GM19395 (cell line): ENCODE data around the gene PFDN2.

ENCODE experiments used
- ATAC-seq: cut with Tn5 transposase; IDR thresholded peaks from one replicate; pipeline ENCODE4 v1.9.1; 2021; ENCODE audit warnings: mild to moderate bottlenecking, moderate library complexity; ENCODE audit not compliant: unreplicated experiment

Gene PFDN2, protein sequence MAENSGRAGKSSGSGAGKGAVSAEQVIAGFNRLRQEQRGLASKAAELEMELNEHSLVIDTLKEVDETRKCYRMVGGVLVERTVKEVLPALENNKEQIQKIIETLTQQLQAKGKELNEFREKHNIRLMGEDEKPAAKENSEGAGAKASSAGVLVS

DNA sequence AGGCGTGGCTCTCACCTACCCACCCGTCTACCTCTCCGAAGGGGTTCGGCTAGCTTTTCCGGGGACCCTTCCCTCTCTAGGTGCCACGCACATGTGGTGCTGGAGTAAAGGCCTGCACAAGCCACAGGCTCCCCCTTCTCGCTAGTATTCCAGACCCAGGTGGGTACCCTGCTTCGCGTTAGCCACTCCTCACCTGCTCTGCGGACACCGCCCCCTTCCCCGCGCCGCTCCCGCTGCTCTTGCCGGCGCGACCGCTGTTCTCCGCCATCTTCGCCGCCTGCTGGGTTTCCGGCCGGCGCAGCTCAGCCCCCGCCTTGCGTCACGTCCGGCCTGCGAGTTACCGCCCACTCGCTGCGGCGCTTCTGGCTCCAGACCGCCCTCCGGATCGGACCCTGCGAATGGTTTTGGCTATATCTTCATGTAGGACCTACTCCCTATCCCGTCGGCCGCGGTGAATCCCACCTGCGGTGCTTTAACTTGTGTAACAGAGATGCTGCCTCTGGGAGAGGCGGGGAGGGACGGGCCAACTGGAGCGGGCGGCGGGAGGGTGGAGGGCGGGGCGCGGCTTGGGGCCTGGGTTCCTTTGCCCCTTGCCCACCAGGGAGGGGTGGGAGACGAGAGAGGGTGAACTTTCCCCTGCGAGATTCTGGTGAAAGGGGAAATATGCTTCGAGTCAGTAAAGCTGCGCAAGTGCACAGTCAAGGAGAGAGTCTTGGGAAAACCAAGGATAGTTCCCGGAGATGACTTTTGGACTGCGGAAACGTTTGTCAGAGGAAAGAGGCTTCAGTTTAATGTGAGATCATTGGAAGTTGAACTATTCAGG lies at the start of gene PFDN2, which contains the start of gene NIT1:
TSS of gene PFDN2 (minus strand) at position 279 of the 823 bp plus-strand sequence. CDS start at position 268, 11 bp downstream.
TSS of gene NIT1 (plus strand) at position 347 of the 823 bp plus-strand sequence. CDS start at position 419, 72 bp downstream.
- ATAC-seq, result peak; percentile 81

DNA sequence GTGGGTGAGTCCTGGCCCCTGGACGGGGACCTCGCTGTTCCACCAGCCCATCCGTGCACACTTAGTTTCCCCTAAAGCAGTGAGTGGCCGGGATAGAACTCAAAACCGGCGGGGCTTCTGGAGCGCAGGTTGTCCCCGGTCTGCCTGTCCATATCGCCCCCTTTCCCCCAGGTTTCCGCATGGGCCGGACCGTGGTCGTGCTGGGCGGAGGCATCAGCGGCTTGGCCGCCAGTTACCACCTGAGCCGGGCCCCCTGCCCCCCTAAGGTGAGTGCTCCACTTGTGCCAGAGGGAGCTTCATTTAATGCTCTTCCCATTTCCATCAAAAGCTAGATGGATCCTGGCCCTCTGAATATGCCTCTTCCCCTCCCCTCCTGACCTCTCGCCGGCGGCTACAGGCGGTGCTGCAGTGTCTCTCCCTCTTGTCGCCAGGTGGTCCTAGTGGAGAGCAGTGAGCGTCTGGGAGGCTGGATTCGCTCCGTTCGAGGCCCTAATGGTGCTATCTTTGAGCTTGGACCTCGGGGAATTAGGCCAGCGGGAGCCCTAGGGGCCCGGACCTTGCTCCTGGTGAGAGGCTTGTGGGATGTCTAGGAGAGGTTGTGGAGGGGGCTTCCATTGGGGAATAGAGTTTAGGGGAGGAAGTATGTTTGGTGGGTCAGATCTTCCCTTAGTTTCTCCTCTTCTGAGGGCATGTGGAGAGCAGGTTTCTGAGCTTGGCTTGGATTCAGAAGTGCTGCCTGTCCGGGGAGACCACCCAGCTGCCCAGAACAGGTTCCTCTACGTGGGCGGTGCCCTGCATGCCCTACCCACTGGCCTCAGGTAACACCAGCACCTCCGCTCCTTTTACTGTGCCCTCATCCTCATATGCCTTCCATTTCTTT lies 49.1 kb upstream of the PFDN2 start:
- peak; percentile 9 for ATAC-seq

DNA sequence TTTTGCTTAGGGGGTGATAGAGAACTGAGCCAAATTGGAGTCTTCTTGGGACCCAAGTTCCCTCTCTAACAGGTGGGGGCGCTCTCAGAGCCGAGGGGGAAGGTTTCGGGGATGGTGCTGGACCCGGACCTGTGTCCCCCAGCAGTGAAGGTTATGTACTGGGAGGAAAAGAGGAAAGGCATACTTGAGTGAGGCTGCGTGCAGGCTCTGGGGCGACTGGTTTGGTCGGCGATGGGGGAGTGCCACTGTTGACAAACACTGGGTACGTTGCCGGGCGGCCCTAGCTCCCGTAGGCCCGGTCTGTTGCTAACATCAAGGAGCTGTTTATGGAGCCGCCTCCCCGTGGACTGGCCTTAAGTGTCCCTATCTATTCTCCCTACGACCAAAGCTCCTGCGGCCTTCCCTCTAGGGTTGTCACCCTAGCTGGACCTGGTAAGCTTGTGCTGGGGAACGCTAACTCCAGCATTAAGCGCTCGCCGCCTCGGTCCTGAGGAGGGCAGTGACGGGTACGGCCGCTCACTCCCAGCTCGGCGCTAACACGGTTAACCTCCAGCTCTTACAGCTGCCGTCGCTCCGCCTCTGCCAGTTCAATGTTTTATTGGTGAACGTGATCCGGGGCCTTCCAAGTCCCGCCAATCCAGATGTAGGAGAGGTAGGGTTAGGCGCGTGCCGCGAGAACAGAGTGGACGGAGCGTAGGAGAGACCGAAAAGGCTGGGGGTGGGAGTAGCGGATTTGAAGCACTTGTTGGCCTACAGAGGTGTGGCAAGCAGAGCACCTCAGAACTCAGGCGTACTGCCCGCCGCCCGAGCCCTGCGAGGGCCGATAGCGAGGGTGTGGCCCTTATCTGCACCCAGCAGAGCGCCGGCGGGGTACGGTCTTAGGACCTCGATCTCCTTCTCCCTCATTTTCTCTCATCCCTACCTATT lies 48.2 kb upstream of the PFDN2 start, which contains the start of gene PPOX:
TSS of gene PPOX (plus strand) at position 685 of the 927 bp plus-strand sequence. CDS start 422 bp downstream, outside the sequence.
- peak; percentile 91 for ATAC-seq

DNA sequence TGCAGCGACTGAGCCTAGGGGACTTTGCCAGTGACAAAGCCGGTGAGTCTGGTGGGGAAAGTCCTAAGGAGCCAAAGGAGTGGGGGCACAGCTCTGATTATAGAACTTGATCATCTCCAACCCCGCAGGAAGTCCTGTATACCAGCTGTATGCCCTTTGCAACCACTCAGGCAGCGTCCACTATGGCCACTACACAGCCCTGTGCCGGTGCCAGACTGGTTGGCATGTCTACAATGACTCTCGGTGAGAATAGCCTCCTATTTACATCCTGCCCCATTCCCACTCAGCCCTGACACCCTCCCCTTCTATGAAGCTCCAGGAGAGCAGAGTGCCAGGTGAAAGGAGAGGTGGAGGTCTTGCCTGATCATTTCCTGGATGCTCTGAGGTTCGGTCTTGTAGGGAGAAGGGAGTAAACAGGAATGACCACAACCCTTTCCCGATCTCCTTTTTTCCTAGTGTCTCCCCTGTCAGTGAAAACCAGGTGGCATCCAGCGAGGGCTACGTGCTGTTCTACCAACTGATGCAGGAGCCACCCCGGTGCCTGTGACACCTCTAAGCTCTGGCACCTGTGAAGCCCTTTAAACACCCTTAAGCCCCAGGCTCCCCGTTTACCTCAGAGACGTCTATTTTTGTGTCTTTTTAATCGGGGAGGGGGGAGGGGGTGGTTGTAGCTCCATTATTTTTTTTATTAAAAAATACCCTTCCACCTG lies 47.2 kb upstream of the PFDN2 start:
- no peak for ATAC-seq

DNA sequence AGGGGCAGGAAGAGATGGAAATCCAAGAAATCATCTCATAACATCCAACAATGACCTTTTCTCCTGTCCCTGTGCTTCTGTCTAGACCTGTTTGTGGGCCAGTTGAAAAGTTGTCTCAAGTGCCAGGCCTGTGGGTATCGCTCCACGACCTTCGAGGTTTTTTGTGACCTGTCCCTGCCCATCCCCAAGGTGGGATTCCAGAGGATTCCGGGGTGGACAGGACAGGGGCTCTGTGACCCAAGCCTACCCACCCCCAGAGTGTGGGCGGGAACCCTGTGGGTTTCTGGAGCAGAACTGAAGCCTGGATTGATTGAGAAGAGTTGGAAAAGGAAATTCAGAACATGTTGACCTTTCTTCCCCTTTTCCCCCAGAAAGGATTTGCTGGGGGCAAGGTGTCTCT lies 46.0 kb upstream of the PFDN2 start:
- no peak for ATAC-seq

DNA sequence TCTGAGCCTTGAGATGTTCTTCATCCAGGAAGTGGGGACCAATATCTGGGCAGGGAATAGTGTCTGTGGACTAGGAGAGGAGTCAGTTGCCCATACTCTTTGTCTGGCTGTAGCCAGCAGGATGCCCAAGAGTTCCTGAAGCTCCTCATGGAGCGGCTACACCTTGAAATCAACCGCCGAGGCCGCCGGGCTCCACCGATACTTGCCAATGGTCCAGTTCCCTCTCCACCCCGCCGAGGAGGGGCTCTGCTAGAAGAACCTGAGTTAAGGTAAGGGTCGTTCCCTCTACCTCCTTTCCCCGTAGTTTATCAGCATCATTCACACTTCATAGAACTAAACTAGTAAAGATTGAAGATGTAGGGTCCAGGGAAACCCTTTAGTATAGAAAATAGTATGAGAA lies 45.0 kb upstream of the PFDN2 start:
- no peak for ATAC-seq

DNA sequence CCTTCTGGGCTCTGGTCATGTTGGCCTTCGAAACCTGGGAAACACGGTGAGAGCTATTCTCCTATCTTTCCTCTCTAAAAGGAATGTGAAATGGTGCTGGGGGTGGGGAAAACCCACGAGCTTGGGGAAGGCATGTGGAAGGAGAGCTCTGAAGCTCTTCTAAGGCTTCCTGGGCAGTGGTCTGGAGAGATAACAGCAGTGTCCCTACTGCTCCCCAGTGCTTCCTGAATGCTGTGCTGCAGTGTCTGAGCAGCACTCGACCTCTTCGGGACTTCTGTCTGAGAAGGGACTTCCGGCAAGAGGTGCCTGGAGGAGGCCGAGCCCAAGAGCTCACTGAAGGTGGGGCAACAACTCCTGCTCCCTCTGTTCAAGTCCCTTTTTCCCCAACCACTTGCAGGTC lies 44.2 kb upstream of the PFDN2 start:
- no peak for ATAC-seq

DNA sequence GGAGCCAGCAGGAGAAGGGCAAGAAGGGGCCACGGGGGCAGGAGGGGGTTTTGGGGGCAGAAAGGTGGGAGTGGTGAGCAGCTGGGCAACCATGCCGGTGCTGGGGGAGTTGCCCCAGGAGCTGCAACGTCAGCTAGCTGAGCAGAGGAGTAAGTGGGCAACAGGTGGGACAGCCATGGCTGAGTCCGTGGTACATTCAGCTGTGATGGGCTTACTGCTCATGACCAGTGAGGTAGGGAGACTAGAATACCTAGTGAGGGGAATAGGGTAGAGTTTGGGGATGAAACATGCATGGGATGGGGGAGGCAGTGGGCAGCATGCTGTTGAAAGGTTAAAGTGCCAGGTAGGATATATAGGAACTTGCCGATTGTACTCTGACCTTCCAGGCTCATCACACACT lies 43.8 kb upstream of the PFDN2 start:
- ATAC-seq, result no peak

DNA sequence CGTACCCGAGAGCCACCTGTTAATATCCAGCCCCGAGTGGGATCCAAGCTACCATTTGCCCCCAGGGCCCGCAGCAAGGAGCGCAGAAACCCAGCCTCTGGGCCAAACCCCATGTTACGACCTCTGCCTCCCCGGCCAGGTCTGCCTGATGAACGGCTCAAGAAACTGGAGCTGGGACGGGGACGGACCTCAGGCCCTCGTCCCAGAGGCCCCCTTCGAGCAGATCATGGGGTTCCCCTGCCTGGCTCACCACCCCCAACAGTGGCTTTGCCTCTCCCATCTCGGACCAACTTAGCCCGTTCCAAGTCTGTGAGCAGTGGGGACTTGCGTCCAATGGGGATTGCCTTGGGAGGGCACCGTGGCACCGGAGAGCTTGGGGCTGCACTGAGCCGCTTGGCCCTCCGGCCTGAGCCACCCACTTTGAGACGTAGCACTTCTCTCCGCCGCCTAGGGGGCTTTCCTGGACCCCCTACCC lies 42.9 kb upstream of the PFDN2 start:
- ATAC-seq, result no peak

DNA sequence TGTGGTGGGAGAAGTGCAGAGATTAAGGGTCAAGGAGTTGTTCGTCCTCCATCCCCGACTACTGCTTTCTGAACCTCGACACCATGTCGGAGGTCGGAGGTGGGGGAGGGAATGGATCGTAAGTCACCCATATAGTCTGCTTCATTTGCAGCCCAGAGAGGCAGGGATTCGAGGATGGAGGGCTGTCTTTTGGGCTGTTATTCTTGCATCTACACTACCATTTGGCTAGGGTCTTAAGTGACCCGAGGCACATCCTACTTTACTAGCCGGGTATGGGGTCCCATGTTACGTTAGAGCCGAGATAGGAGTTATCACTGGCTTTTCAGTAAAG lies 42.0 kb upstream of the PFDN2 start:
- no peak for ATAC-seq

DNA sequence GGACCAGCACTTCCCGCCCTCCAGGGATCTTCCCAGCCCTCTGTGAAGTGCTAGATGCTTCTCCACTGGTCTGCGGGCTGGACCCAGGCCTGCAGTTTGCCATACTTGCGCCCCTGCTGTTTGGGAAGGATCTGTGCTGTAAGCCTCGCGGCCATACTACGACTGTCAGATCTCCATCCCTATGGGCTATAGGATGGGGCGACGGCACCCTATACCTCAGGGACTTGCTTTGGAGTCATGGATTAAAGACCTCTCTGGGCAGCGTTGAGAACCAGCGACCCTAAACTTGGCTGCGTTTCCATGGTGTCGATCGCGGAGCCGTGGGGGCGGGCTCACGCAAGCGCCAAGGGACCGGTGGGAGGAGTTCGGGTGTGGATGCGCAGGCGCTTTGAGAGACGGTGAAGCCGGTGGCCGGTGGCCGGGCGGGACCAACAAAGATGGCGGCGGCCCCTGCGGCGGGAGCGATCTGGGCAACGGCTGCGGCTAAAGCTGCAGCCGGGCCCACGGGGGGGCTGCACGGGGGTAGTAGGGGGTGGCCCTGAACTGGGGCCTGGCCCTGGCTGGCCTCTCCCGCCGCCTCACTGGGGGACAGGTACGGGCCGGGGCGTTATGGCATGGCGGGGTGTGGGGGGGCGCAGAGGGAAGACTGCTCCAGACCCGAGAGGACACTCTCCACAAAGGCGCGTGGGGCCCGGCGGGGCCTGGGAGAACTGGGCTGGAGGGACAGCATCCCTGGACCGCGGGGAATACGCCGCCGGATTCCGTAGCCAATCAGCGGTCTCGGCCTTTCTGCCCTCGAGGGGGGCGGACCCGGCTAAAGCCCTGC lies 41.5 kb upstream of the PFDN2 start, which contains the start of gene USP21:
TSS of gene USP21 (plus strand) at position 414 of the 826 bp plus-strand sequence. CDS start 1,141 bp downstream, outside the sequence.
- ATAC-seq, result peak; percentile 76

DNA sequence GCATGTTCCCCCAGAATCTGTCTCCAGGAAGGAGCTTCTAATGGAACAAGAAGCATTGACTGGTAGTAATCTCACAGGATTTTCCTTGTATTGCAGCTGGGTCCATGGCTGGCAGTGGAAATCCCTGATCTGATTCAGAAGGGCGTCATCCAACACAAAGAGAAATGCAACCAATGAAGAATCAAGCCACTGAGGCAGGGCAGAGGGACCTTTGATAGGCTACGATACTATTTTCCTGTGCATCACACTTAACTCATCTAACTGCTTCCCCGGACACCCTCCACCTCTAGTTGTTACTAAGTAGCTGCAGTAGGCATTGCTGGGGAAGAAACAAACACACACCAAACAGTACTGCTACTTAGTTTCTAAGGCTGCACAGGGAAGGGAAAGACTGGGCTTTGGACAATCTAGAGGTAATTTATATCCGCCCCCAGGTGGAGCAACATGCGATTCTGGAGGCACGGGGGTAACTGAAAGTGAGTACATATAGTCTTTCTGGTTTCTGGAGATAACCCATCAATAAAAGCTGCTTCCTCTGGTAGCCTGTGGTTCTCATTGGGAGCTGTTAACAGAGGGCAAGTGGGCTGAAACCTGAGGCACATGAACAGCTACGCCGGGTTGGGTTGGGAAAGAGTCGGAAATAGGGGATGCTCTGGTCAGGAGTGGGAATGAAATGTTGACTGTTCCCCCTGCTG lies 40.6 kb upstream of the PFDN2 start:
- no peak for ATAC-seq

DNA sequence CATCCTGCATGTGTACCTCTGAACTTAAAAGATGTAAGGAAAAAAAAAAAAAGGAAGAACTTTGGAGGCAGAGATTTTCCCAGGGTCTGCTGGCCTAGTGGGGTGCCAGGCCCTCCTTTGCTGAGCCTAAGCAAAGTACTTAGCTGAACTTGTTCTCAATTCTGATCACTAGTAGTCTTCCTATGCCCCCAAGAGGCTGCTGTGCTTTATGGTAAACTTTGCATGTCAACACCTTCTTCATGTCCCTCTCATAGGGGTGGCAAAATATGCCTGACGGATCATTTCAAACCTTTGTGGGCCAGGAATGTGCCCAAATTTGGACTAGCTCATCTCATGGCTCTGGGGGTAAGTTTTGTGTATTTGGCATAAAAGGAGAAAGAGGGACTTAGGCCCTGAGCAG lies 40.0 kb upstream of the PFDN2 start:
- no peak for ATAC-seq

DNA sequence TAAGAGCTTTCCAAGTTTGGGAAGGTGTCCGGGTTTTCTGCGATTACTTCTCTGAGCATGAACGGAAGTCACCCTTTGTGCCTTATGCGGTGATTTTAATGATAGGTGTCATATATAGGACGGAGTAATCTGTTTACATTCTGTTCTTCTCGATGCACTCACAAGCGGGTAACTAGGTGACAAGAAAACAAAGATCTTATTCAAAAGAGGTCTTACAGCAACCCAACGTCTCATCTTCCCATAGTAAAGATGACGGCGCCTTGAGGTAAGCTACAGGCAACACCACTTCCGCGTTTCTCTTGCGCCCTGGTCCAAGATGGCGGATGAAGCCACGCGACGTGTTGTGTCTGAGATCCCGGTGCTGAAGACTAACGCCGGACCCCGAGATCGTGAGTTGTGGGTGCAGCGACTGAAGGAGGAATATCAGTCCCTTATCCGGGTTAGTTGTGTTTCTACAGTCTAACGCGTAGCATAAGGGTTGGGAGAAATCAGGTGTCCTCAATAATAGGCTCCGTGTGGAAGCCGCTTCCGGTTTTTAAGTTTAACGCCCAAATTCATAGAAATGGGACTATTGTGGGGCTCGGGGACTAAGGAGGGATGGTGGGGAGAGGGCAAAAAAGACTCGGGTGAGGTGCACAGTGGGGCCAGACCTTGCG lies 36.0 kb upstream of the PFDN2 start, which contains the start of gene UFC1:
TSS of gene UFC1 (plus strand) at position 297 of the 656 bp plus-strand sequence. CDS start at position 317, 20 bp downstream.
- ATAC-seq, result peak; percentile 88

DNA sequence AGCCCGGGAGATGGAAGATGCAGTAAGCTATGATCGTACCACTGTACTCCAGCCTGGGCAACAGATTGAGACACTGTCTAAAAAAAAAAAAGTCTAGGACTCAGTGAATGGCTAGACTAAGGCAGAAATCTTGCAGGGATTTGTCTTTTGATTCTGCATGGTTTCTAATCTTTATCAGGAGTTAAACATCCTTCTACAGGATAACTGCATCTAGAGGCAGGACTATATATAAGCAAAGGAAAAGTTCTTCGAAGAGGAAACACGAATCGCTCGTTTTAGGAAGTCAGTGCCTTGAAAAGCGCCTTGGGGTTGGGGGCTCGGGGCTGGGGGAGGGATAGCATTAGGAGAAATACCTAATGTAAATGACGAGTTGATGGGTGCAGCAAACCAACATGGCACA lies 35.3 kb upstream of the PFDN2 start:
- ATAC-seq, result peak; percentile 11

DNA sequence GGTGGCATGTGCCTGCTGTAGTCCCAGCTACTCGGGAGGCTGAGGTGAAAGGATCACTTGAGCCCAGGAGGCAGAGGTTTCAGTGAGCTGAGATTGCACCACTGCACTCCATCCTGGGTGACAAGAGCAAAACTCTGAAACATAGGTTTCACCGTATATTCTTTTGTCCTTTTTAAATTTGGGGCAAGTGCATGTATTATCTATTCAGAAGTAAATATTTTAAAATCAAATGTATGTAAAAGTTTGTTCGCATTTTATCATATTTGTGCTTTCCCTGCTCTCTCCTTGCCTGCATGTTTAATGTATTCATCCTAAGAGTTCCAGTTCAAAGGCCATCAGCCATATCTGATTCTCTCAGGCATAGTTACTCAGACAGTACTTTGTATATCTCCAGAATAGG lies 28.0 kb upstream of the PFDN2 start:
- ATAC-seq, result no peak

DNA sequence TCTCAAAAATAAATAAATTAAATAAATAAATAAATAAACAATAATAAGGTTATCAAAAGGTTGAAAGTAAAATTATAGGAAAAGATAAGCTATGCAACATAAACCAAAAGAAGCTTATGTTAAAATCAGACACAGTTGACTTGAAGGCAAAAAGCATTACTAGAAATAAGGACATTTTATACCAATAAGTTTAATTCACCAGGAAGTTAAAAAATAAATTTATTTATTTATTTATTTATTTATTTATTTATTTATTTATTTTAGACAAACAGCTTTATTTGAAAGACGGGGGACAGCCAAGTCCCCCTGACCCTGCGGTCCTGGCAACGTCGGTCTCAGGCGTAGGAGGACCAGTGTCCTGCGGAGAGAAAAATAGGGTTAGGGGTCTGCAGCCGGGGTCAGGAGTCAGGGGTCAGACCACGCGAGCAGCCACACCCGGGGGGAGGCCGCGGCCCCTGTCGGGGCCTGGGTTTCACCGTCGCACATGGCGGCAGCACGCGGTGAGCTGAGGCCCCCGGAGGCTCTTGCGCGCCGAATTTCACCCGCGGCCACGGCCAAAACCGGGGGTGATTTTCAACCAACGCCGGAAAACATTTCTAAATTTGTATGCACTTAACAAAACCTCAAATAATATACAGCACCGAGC lies 23.0 kb upstream of the PFDN2 start:
- no peak for ATAC-seq
